PC-9 (cell line): ENCODE results near the gene SHANK3. TPM values are rescaled to one million over a fixed set of nuclear protein-coding genes. Genes with fewer than 3 reads are reported as not detected.

Source experiments
- BruUV-seq: library from RNA; stranded (reverse); fragments of 400-500 nt; replicated peaks from 2 replicates; lab custom pipeline; 2021; lab: Mats Ljungman, UMichigan
- CTCF ChIA-PET: fragments of 300-600 bp; sonication (Branson Sonifier 250); formaldehyde crosslinking; loops from one replicate; lab custom pipeline; 2022; ENCODE audit warnings: antibody characterized with exemption; lab: Charles Lee
- POLR2A ChIA-PET: fragments of 300-600 bp; sonication (Branson Sonifier 250); formaldehyde crosslinking; loops from one replicate; lab custom pipeline; 2022; ENCODE audit warnings: antibody characterized with exemption; ENCODE audit not compliant: unreplicated experiment; lab: Charles Lee
- DNase-seq, 2 experiments: peaks; one replicate each; pipeline versions ENCODE4 v3.0.0 to v3.0.0-alpha.2; 2015 to 2022; ENCODE audit warnings: mixed read lengths in 1 of 2
- H2AFZ ChIP-seq: fragments of 200-600 bp; sonication (generic); 2 replicates; pipeline ENCODE4 v1.8.1; 2017; ENCODE audit warnings: antibody characterized with exemption
- H3F3A ChIP-seq: fragments of 200-600 bp; sonication (generic); 2 replicates; pipeline ENCODE4 v1.8.1; 2017; ENCODE audit warnings: antibody characterized with exemption, mild to moderate bottlenecking, low read depth; ENCODE audit not compliant: insufficient read depth
- H3K27ac ChIP-seq: fragments of 200-600 bp; sonication (generic); 2 replicates; pipeline ENCODE4 v1.6.1; 2016; ENCODE audit warnings: mixed run types
- H3K27me3 ChIP-seq: fragments of 200-600 bp; sonication (generic); 2 replicates; pipeline ENCODE4 v1.6.1; 2016; ENCODE audit warnings: low read depth, mixed run types; ENCODE audit not compliant: insufficient read depth
- H3K36me3 ChIP-seq: fragments of 200-600 bp; sonication (generic); 2 replicates; pipeline ENCODE4 v1.6.1; 2016; ENCODE audit warnings: low read depth, mixed run types
- H3K4me1 ChIP-seq: fragments of 200-600 bp; sonication (generic); replicated peaks from 2 replicates; pipeline ENCODE4 v1.6.1; 2016; ENCODE audit warnings: mixed run types; ENCODE audit not compliant: insufficient read depth
- H3K4me2 ChIP-seq: fragments of 200-600 bp; sonication (generic); 2 replicates; pipeline ENCODE4 v1.6.1; 2017; ENCODE audit warnings: mixed run types
- H3K4me3 ChIP-seq: fragments of 200-600 bp; sonication (generic); 2 replicates; pipeline ENCODE4 v1.6.1; 2016; ENCODE audit warnings: mixed run types
- H3K79me2 ChIP-seq: fragments of 200-600 bp; sonication (generic); 2 replicates; pipeline ENCODE4 v1.6.1; 2017; ENCODE audit warnings: low read depth, mixed run types
- H3K9me2 ChIP-seq: fragments of 200-600 bp; sonication (generic); 2 replicates; pipeline ENCODE4 v1.8.1; 2017; ENCODE audit warnings: mild to moderate bottlenecking; ENCODE audit not compliant: insufficient read depth
- H3K9me3 ChIP-seq: fragments of 200-600 bp; sonication (generic); 2 replicates; pipeline ENCODE4 v1.8.1; 2016; ENCODE audit warnings: low read depth; ENCODE audit not compliant: insufficient read depth
- H4K20me1 ChIP-seq: fragments of 200-600 bp; sonication (generic); 2 replicates; pipeline ENCODE4 v1.8.1; 2017; ENCODE audit not compliant: insufficient read depth
- EZH2 ChIP-seq: fragments of 200-600 bp; sonication (generic); IDR thresholded peaks from 2 replicates; pipeline ENCODE4 v1.8.0; 2017; ENCODE audit warnings: antibody characterized with exemption, low read depth
- intact Hi-C: fragments of 100-400 bp; cut with micrococcal nuclease; formaldehyde crosslinking; loops from one replicate; pipeline ENCODE4 v1.10.0; 2022; ENCODE audit not compliant: unreplicated experiment
- total RNA-seq: library from RNA; stranded (reverse); gene quantifications from 2 replicates; pipeline ENCODE4 v1.2.3, GENCODE V29; 2021
- TF ChIP-seq, protein P1 (sequence below): fragments of 200-600 bp; sonication (generic); conservative IDR thresholded peaks from 2 replicates; pipeline ENCODE4 v1.6.1; 2017; ENCODE audit warnings: mixed run types, antibody characterized with exemption, mild to moderate bottlenecking, moderate library complexity

Gene SHANK3
- total RNA-seq, 1 experiment from 2014 or later: 5.8 TPM

DNA sequence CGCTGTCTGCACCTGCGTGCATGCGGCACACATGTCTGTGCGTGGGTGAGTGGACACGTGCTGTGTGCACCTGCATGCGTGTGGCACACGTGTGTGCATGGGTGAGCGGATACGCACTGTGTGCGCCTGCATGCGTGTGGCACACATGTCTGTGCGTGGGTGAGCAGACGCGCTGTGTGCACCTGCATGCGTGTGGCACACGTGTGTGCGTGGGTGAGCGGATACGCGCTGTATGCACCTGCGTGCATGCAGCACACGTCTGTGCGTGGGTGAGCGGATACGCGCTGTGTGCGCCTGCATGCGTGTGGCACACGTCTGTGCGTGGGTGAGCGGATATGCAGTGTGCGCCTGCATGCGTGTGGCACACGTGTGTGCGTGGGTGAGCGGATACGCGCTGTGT is 38.3 kb downstream of the SHANK3 start:
- CTCF ChIA-PET: no interaction called here

DNA sequence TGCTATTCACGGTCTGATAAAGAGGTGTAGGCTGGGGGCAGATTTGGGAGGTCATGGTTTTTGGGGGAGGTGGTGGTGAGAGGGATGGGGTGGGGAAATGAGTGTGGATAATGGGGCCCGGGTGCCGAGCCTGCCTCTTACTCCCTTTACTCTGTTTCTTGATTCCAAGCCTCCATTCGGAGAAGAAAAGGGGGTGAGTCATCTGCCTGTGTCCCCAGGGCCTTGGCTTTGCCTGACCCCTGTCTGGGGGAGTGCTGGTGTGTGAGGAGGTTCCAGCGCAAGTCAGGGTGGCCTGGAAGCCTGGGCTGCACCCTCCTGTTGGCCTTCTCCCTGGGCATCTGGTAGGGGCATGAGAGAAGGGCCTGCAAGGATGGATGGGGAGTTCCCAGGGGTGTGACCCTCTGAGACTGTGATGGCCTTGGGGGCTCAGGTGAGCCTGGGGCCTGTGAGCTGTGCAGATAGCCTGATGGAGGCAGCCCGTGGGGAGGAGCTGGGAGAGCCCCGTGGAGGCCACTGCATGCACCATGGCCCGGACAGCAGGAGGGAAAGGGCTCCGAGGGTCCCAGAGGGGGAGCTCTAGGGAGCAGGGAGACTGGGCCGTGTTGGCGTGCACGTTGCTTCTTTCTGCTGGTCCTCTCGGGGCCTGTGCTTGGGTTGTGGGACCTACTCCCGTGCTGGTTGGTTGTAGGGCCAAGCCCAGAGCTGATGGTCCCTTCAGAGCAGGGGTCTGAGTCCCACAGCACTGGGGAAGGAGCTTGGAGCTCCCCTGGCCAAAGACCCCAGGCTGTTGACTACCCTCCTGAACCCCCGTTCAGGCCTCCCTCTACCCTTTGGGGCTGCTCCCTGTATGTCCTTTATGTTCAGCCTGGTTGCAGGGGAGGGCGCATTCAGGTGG is 39.1 kb downstream of the SHANK3 start:
- POLR2A ChIA-PET: no interaction called here
- TF ChIP-seq, protein P1, sequence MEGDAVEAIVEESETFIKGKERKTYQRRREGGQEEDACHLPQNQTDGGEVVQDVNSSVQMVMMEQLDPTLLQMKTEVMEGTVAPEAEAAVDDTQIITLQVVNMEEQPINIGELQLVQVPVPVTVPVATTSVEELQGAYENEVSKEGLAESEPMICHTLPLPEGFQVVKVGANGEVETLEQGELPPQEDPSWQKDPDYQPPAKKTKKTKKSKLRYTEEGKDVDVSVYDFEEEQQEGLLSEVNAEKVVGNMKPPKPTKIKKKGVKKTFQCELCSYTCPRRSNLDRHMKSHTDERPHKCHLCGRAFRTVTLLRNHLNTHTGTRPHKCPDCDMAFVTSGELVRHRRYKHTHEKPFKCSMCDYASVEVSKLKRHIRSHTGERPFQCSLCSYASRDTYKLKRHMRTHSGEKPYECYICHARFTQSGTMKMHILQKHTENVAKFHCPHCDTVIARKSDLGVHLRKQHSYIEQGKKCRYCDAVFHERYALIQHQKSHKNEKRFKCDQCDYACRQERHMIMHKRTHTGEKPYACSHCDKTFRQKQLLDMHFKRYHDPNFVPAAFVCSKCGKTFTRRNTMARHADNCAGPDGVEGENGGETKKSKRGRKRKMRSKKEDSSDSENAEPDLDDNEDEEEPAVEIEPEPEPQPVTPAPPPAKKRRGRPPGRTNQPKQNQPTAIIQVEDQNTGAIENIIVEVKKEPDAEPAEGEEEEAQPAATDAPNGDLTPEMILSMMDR: no peak
- TF ChIP-seq EZH2: no peak
- no peak for DNase-seq
- no peaks in the 10 kb centered on the region for H3K27me3 ChIP-seq
- no peaks in the 10 kb centered on the region; the same call in 1 of the 2 replicates for H3F3A ChIP-seq
- no peaks in the 10 kb centered on the region for H3K36me3 ChIP-seq
- H3K4me1 ChIP-seq: no peaks in the 10 kb centered on the region
- H3K4me2 ChIP-seq: no peak overlapping the region
- no peak overlapping the region for H3K4me3 ChIP-seq
- no peak overlapping the region for H2AFZ ChIP-seq
- no peaks in the 10 kb centered on the region for H3K79me2 ChIP-seq
- H3K9me3 ChIP-seq: no peaks in the 10 kb centered on the region
- no TSS peak for BruUV-seq
- H3K27ac ChIP-seq: no peak overlapping the region
- H3K9me2 ChIP-seq: no peaks in the 10 kb centered on the region
- CTCF ChIA-PET: no interaction called here
- no peaks in the 10 kb centered on the region for H4K20me1 ChIP-seq
- intact Hi-C loops: no loop called here

More for the DNA sequence above, 38.3 kb downstream of the SHANK3 start:
- DNase-seq: no peak
- Histone ChIP-seq H3K27ac (no peak overlapping the region), H3K79me2 (no peaks in the 10 kb centered on the region), H4K20me1 (no peaks in the 10 kb centered on the region), H3K27me3 (no peaks in the 10 kb centered on the region), H3K4me2 (no peak overlapping the region), H3F3A (no peaks in the 10 kb centered on the region; the same call in 1 of the 2 replicates), H3K4me3 (no peak overlapping the region), H3K9me3 (no peaks in the 10 kb centered on the region), H3K4me1 (no peaks in the 10 kb centered on the region), H3K9me2 (no peaks in the 10 kb centered on the region), H2AFZ (no peak overlapping the region), H3K36me3 (no peaks in the 10 kb centered on the region)
- POLR2A ChIA-PET: no interaction called here
- intact Hi-C loops: no loop called here
- no TSS peak for BruUV-seq
- TF ChIP-seq EZH2: no peak
- TF ChIP-seq, protein P1: no peak

DNA sequence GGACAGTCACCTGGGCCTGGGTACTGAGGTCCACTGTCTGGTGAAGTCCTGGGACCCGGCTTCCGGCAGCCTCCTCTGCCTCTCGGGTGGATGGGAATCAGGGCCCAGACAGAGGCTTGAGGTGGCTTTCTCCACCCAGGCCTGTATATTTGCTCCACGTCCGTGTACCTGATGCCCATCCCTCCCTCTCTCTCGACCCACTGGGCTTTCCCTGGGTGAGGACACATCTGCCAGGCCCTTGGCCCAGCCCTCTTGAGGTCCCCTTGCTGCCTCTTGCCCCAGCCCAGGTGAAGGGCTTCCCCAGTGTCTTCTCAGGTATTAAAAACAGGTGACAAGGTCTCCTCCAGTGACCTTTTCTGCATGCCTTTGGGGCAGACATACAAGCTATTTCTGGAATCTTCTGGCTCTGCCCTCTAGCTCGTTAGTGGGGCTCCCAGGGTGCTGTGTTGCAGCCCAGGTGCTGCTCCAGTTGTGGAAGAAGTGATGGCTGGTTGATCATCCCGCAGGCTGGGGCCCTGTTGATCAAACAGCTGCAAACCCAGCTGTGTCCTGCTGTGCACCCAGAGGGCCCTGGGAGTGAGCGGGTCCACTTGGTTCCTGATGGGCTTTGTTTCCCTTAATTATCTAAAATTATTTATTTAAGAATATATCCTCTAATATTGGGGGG is 39.9 kb downstream of the SHANK3 start:
- CTCF ChIA-PET: no interaction called here

More for the DNA sequence above, 39.9 kb downstream of the SHANK3 start:
- Histone ChIP-seq H3K9me3 (no peaks in the 10 kb centered on the region), H3K79me2 (no peaks in the 10 kb centered on the region), H4K20me1 (no peaks in the 10 kb centered on the region), H3K9me2 (no peaks in the 10 kb centered on the region), H2AFZ (no peak overlapping the region), H3K27ac (no peak overlapping the region), H3K36me3 (no peaks in the 10 kb centered on the region), H3K27me3 (no peaks in the 10 kb centered on the region), H3K4me1 (no peaks in the 10 kb centered on the region), H3K4me2 (no peak overlapping the region), H3F3A (no peaks in the 10 kb centered on the region; the same call in 1 of the 2 replicates), H3K4me3 (no peak overlapping the region)
- DNase-seq: no peak
- no TSS peak for BruUV-seq
- intact Hi-C loops: no loop called here
- POLR2A ChIA-PET: no interaction called here
- TF ChIP-seq, protein P1: no peak
- TF ChIP-seq EZH2: no peak
